ENCODE data around the gene LIN54. TPM values are rescaled to one million over a fixed set of nuclear protein-coding genes. Genes with fewer than 3 reads are reported as not detected.
A peak's percentile ranks its signal among the peaks of the same experiment; 100 is the strongest.
"Not testable (repeated sequence)": the region's sequence is repeated elsewhere in the genome, so short reads cannot be mapped to it uniquely, and the experiment has no call there.

The LIN54 gene
- total RNA-seq: 10 to 100 TPM in 2 of 5 donors, 1 to 10 TPM in 3; 1.2 to 40.3 (median 4.9) TPM
- polyA plus RNA-seq: 1 to 10 TPM; 2.1 to 2.9 (median 2.5) TPM
- long read RNA-seq, donor 1: 0 reads
- long read RNA-seq, donor 2: 0 reads
- long read RNA-seq, donor 3: 0 reads
- long read RNA-seq, donor 4: 0 reads
- long read RNA-seq, donor 5, full-length matches to known transcripts: 1 of 1 reads
- long read RNA-seq, donor 5, partial matches to known transcripts: 0 of 1 reads
- long read RNA-seq, donor 5, other reads (novel, unspliced or antisense): 0 of 1 reads
- long read RNA-seq, donor 6: 0 reads
- long read RNA-seq, donor 7, full-length matches to known transcripts: 1 of 1 reads
- long read RNA-seq, donor 7, partial matches to known transcripts: 0 of 1 reads
- long read RNA-seq, donor 7, other reads (novel, unspliced or antisense): 0 of 1 reads
- long read RNA-seq, donor 8: 0 reads
- long read RNA-seq, donor 9, full-length matches to known transcripts: 2 of 2 reads
- long read RNA-seq, donor 9, partial matches to known transcripts: 0 of 2 reads
- long read RNA-seq, donor 9, other reads (novel, unspliced or antisense): 0 of 2 reads
- long read RNA-seq, donor 10, partial matches to known transcripts: 0 of 1 reads
- long read RNA-seq, donor 10, other reads (novel, unspliced or antisense): 0 of 1 reads

- Histone ChIP-seq H3K4me1 (peaks cover 25 to 58% (median 44%) of the 10 kb centered on the region in 4 donors), H3K27me3 (no peaks in the 10 kb centered on the region), H3K4me3 (peak within 1 kb of the TSS; percentile 74 to 88 (median 80)), H3K9me3 (no peaks in the 10 kb centered on the region), H3K27ac (peak within 1 kb of the TSS; percentile 92 to 95 (median 94)), H3K36me3 (no peaks in the 10 kb centered on the region)
- intact Hi-C loops (cut with DNase I; ENCODE audit: low total_unique reads): no loop called here
- peak; percentile 79 to 94 for DNase-seq
- no peak for TF ChIP-seq EP300 (IDR thresholded peaks at IDR 0.05)
- TF ChIP-seq POLR2AphosphoS5 (IDR thresholded peaks at IDR 0.05): peak in 1 of 3 donors; percentile 16
- WGBS, 5 donors: 0 to 1% (median 0%) methylated on average over 16 to 54 of the region's 54 CpGs
Measured at GRCh38 chr4:83010522-83011318, at the start of gene LIN54. LIN54 (minus strand) TSS chr4:83010823; CDS start chr4:82984844, 25,979 bp downstream.

GRCh38 chr4:83054928-83055327 is 44.3 kb upstream of the LIN54 start:
- peak in 1 of 2 donors; percentile 33 for DNase-seq
- Histone ChIP-seq H3K4me3 (no peak overlapping the region), H3K27me3 (no peaks in the 10 kb centered on the region), H3K36me3 (peaks cover 21 to 85% (median 82%) of the 10 kb centered on the region in 4 donors), H3K27ac (no peak overlapping the region), H3K4me1 (no peaks in the 10 kb centered on the region), H3K9me3 (no peaks in the 10 kb centered on the region)
- TF ChIP-seq EP300 (IDR thresholded peaks at IDR 0.05) (no peak), POLR2A (IDR thresholded peaks at IDR 0.05) (no peak), POLR2AphosphoS5 (IDR thresholded peaks at IDR 0.05) (no peak)
- TF ChIP-seq, protein P1, sequence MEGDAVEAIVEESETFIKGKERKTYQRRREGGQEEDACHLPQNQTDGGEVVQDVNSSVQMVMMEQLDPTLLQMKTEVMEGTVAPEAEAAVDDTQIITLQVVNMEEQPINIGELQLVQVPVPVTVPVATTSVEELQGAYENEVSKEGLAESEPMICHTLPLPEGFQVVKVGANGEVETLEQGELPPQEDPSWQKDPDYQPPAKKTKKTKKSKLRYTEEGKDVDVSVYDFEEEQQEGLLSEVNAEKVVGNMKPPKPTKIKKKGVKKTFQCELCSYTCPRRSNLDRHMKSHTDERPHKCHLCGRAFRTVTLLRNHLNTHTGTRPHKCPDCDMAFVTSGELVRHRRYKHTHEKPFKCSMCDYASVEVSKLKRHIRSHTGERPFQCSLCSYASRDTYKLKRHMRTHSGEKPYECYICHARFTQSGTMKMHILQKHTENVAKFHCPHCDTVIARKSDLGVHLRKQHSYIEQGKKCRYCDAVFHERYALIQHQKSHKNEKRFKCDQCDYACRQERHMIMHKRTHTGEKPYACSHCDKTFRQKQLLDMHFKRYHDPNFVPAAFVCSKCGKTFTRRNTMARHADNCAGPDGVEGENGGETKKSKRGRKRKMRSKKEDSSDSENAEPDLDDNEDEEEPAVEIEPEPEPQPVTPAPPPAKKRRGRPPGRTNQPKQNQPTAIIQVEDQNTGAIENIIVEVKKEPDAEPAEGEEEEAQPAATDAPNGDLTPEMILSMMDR (IDR thresholded peaks at IDR 0.05): no peak
- intact Hi-C loops (cut with DNase I; ENCODE audit: low total_unique reads): no loop called here

- H3K9me3 ChIP-seq; H3K4me3 ChIP-seq; H3K27ac ChIP-seq; H3K27me3 ChIP-seq; intact Hi-C loops (cut with DNase I; ENCODE audit: low total_unique reads); DNase-seq; H3K4me1 ChIP-seq: not testable (repeated sequence)
- WGBS, 5 donors: 85 to 96% (median 94%) methylated on average over 8 of the region's 8 CpGs
- H3K36me3 ChIP-seq: peaks cover 22 to 56% (median 47%) of the 10 kb centered on the region in 4 donors
Measured at GRCh38 chr4:83048781-83049180, 38.2 kb upstream of the LIN54 start.

GRCh38 chr4:83046693-83047473 is 36.3 kb upstream of the LIN54 start:
- Histone ChIP-seq H3K27ac (no peak overlapping the region), H3K4me1 (no peaks in the 10 kb centered on the region), H3K36me3 (peaks cover 18 to 42% (median 33%) of the 10 kb centered on the region in 4 donors), H3K4me3 (no peak overlapping the region), H3K9me3 (no peaks in the 10 kb centered on the region), H3K27me3 (no peaks in the 10 kb centered on the region)
- TF ChIP-seq EP300 (IDR thresholded peaks at IDR 0.05) (no peak), POLR2AphosphoS5 (IDR thresholded peaks at IDR 0.05) (no peak), POLR2A (IDR thresholded peaks at IDR 0.05) (no peak)
- TF ChIP-seq, protein P1 (IDR thresholded peaks at IDR 0.05): no peak
- WGBS, 5 donors: 68 to 85% (median 80%) methylated on average over 8 of the region's 8 CpGs
- no peak for DNase-seq
- intact Hi-C loops (cut with DNase I; ENCODE audit: low total_unique reads): no loop called here

Measured in stomach (tissue), 19 donors.